Testis (tissue), 5 donors: Measurements from ENCODE around the gene LIPF. TPM values are rescaled to one million over a fixed set of nuclear protein-coding genes. Genes with fewer than 3 reads are reported as not detected.
A peak's percentile ranks its signal among the peaks of the same experiment; 100 is the strongest.

Source experiments
- DNase-seq: peaks from one replicate; pipeline ENCODE4 v3.0.0-alpha.2; 2019
- H3K27ac ChIP-seq, 2 donors: fragments of 200-600 bp; sonication (generic); one replicate each; pipeline ENCODE4 v1.5.1; 2019
- H3K27me3 ChIP-seq: fragments of 200-600 bp; sonication (generic); one replicate; pipeline ENCODE4 v1.5.1; 2019
- H3K36me3 ChIP-seq: fragments of 200-600 bp; sonication (generic); one replicate; pipeline ENCODE4 v1.5.1; 2017; ENCODE audit warnings: low read depth; ENCODE audit errors: missing control alignments
- H3K4me1 ChIP-seq: fragments of 200-600 bp; sonication (generic); one replicate; pipeline ENCODE4 v1.5.1; 2019
- H3K4me3 ChIP-seq, 2 donors: fragments of 200-600 bp; sonication (generic); one replicate each; pipeline ENCODE4 v1.5.1; 2017 to 2019
- H3K9me3 ChIP-seq: fragments of 200-600 bp; sonication (generic); one replicate; pipeline ENCODE4 v1.5.1; 2017
- POLR2A ChIP-seq: fragments of 450-650 bp; IDR thresholded peaks from one replicate; pipeline ENCODE4 v1.6.1; 2017; ENCODE audit warnings: antibody characterized with exemption, mild to moderate bottlenecking, moderate library complexity
- WGBS, 2 donors: methylation state at CpG; one replicate each; pipeline ENCODE4 v1.1.5; 2018; 5-methylcytosine and 5-hydroxymethylcytosine counted together
- intact Hi-C: fragments of 100-400 bp; cut with DNase I; formaldehyde crosslinking; loops from one replicate; pipeline ENCODE4 v1.15.1; 2023; ENCODE audit warnings: low total_unique reads
- long read RNA-seq, 2 donors: transcript quantifications; one replicate each; lab custom pipeline, GENCODE V29; 2026
- polyA plus RNA-seq: library from polyadenylated mRNA; stranded (reverse); fragments of 350-450 nt; fragmentation: Illumina TruSeq; extraction: RNeasy Lipid Tissue Mini Kit (QIAGEN cat#74804); gene quantifications from one replicate; pipeline ENCODE4 v1.2.3, GENCODE V29; 2014; ENCODE audit warnings: low read depth, low replicate concordance; ENCODE audit not compliant: insufficient read depth
- total RNA-seq, 2 donors: library from RNA; depleted of rRNA; stranded (reverse); fragments of >200 nt; gene quantifications; one replicate each; pipeline ENCODE4 v1.2.3, GENCODE V29; 2016
- TF ChIP-seq, protein P1 (sequence below), 3 experiments: fragments of 450-650 bp in 2 of 3; fragments of 200-600 bp in 1 of 3; sonication (generic) in 1 of 3; IDR thresholded peaks; one replicate each; pipeline ENCODE4 v1.5.1; 2016 to 2019; ENCODE audit warnings: antibody characterized with exemption in 3 of 3, mild to moderate bottlenecking in 2 of 3, moderate library complexity in 1 of 3

Gene LIPF, protein sequence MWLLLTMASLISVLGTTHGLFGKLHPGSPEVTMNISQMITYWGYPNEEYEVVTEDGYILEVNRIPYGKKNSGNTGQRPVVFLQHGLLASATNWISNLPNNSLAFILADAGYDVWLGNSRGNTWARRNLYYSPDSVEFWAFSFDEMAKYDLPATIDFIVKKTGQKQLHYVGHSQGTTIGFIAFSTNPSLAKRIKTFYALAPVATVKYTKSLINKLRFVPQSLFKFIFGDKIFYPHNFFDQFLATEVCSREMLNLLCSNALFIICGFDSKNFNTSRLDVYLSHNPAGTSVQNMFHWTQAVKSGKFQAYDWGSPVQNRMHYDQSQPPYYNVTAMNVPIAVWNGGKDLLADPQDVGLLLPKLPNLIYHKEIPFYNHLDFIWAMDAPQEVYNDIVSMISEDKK
- total RNA-seq (1 to 10 TPM in 1 of 2 donors, under 1 TPM in 1; 0.81 to 2.3 TPM), polyA plus RNA-seq (1.3 TPM)
- long read RNA-seq, donor 1: 0 reads
- long read RNA-seq, donor 2, partial matches to known transcripts: 0 of 1 reads
- long read RNA-seq, donor 2, other reads (novel, unspliced or antisense): 0 of 1 reads

DNA sequence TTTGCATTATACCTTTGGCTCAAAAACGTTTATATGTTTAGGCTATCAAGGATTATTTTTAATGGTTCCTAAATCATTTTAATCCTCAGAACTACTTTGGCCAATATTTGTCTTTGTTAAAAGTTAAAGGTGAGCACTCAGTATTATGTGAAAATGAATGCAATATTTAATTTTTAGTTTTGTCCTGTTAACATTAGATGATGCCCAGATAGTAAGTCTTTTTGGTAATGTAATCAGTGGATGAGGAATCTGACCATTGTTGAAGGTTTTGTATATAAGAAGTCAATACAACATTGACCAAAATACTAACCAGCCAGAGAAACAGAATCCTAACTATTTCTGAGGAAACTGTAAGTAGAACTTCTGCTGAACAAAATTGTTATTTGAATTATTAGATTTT, at the start of gene LIPF:
LIPF (plus strand) TSS at position 301 of the 400 bp plus-strand sequence. CDS start 2,856 bp downstream, outside the sequence.
- intact Hi-C loops: no loop called here
- WGBS, 2 donors: 46 to 49% methylated on average over 1 of the region's 1 CpG
- Histone ChIP-seq H3K27me3 (no peaks in the 10 kb centered on the region), H3K27ac (no peak within 1 kb of the TSS), H3K36me3 (no peaks in the 10 kb centered on the region), H3K4me3 (no peak within 1 kb of the TSS), H3K4me1 (no peaks in the 10 kb centered on the region), H3K9me3 (no peaks in the 10 kb centered on the region)
- TF ChIP-seq, protein P1, sequence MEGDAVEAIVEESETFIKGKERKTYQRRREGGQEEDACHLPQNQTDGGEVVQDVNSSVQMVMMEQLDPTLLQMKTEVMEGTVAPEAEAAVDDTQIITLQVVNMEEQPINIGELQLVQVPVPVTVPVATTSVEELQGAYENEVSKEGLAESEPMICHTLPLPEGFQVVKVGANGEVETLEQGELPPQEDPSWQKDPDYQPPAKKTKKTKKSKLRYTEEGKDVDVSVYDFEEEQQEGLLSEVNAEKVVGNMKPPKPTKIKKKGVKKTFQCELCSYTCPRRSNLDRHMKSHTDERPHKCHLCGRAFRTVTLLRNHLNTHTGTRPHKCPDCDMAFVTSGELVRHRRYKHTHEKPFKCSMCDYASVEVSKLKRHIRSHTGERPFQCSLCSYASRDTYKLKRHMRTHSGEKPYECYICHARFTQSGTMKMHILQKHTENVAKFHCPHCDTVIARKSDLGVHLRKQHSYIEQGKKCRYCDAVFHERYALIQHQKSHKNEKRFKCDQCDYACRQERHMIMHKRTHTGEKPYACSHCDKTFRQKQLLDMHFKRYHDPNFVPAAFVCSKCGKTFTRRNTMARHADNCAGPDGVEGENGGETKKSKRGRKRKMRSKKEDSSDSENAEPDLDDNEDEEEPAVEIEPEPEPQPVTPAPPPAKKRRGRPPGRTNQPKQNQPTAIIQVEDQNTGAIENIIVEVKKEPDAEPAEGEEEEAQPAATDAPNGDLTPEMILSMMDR (IDR thresholded peaks at IDR 0.05): no peak
- no peak for DNase-seq

DNA sequence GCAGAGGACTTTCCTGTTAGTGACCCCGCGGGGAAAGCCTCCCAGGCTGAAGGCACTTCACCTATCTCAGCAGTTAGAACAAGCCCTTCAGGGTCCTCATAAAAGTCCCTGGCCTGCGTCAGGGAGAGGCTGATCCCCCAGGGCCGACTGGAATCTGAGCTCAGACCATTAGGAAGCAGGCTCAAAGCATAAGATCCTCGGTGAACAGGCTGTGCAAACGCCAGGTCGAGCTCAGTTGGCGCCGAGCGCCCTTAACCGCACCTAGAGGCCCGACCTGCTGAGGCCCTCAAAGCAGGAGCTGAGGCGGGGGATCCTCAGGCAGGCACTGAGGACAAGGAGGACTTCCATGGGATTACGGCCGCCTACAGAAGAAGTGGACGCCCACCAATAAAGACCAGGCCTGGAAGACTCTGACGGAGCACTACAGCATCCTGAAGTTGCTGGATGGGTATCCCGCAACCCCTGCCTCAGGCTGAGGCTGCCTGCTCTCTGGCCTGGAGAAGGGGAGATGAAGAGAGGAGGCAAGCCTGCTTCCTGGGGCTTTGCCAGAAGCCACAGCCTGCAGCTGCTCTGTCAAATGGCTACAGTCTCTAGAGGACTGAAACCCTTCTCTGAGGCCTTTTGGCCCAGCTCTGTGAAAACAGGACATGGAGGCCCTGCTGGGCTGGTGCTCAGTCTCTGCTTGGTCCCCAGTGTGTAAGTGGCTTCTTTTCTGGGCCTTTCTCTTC, 47.8 kb upstream of the LIPF start:
- Histone ChIP-seq H3K36me3 (no peaks in the 10 kb centered on the region), H3K4me1 (no peaks in the 10 kb centered on the region), H3K9me3 (no peaks in the 10 kb centered on the region), H3K27ac (no peak overlapping the region), H3K4me3 (no peak overlapping the region), H3K27me3 (no peaks in the 10 kb centered on the region)
- peak; percentile 12 for DNase-seq
- WGBS, 2 donors: 62 to 84% methylated on average over 6 to 18 of the region's 18 CpGs
- intact Hi-C loops: no loop called here
- TF ChIP-seq, protein P1 (IDR thresholded peaks at IDR 0.05): no peak
- no peak for TF ChIP-seq POLR2A

DNA sequence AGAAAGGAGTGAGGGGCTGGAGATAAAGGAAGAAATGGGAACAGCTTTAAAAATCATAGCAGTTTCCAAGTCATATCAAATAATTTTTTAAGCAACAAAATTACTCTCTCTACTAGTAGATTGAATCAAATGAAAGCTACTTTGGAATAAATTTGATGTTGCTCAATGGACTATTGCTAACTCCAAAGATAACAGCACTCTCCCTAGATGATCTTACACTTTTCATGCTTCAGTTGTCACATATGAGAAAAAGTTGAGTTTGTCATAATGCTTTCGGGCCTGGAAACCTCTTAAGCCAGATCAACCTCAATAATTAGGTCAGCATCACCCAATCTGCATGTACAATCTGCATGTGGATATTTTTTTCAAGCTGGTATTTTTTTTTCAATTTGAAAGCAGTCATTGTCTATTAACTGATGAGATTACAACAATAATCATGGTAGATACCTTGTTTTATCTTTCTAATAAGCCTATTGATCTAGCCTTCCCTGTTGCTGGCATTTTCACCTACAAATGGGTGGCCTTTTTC, 46.4 kb upstream of the LIPF start:
- intact Hi-C loops: no loop called here
- H3K27me3 ChIP-seq: no peaks in the 10 kb centered on the region
- DNase-seq: no peak
- H3K9me3 ChIP-seq: no peaks in the 10 kb centered on the region
- TF ChIP-seq, protein P1 (IDR thresholded peaks at IDR 0.05): no peak
- TF ChIP-seq POLR2A: no peak
- WGBS, 2 donors: 75 to 97% methylated on average over 1 of the region's 1 CpG
- no peak overlapping the region for H3K27ac ChIP-seq
- no peaks in the 10 kb centered on the region for H3K36me3 ChIP-seq
- H3K4me1 ChIP-seq: no peaks in the 10 kb centered on the region
- no peak overlapping the region for H3K4me3 ChIP-seq

DNA sequence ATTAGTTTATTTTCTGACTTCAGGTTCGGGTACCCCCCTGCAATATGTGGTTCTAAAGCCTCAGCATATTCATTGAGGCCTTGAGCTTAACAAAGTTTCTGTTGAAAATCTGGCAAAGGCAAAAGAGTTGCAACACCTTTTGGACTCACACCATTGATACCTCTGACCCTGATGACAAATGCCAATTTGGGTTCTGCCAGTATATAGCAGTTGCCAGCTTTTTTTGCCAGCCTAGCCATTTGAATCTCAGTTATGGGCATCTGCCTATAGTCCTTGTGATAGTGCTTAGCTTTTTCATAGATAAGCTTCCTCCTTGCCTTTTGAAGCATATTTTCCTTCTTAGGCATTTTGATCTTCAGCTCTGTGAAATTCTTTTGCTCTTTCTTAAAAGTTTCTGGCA, 45.7 kb upstream of the LIPF start:
- H3K27ac ChIP-seq: no peak overlapping the region
- no peaks in the 10 kb centered on the region for H3K27me3 ChIP-seq
- H3K4me3 ChIP-seq: no peak overlapping the region
- DNase-seq: no peak
- intact Hi-C loops: no loop called here
- TF ChIP-seq, protein P1 (IDR thresholded peaks at IDR 0.05): no peak
- no peak for TF ChIP-seq POLR2A
- H3K36me3 ChIP-seq: no peaks in the 10 kb centered on the region
- no peaks in the 10 kb centered on the region for H3K4me1 ChIP-seq
- WGBS, 2 donors: 82% methylated on average over 1 of the region's 1 CpG
- no peaks in the 10 kb centered on the region for H3K9me3 ChIP-seq
